H9 (cell line): ENCODE measurements around the gene HILPDA. TPM values are rescaled to one million over a fixed set of nuclear protein-coding genes. Genes with fewer than 3 reads are reported as not detected.

Experiments
- DNase-seq: peaks from one replicate; pipeline ENCODE4 v3.0.0-alpha.2; 2017
- H2AFZ ChIP-seq: one replicate; pipeline ENCODE4 v1.6.1; 2013; ENCODE audit warnings: mild to moderate bottlenecking, low read length, control low read depth, moderate library complexity
- H2AK5ac ChIP-seq: 2 replicates; pipeline ENCODE4 v1.6.1; 2013; ENCODE audit warnings: low read length, control low read depth, mixed read lengths; ENCODE audit not compliant: insufficient read length
- H2BK120ac ChIP-seq: one replicate; pipeline ENCODE4 v1.6.1; 2013; ENCODE audit warnings: low read depth, mild to moderate bottlenecking, low read length, control low read depth, inconsistent platforms; ENCODE audit not compliant: poor library complexity, severe bottlenecking
- H2BK12ac ChIP-seq: 2 replicates; pipeline ENCODE4 v1.6.1; 2013; ENCODE audit warnings: low read length, control low read depth, mixed read lengths, low read depth; ENCODE audit not compliant: insufficient read length
- H2BK15ac ChIP-seq: 2 replicates; pipeline ENCODE4 v1.6.1; 2013; ENCODE audit warnings: low read depth, low read length, control low read depth
- H2BK20ac ChIP-seq: one replicate; pipeline ENCODE4 v1.6.1; 2013; ENCODE audit warnings: low read depth, mild to moderate bottlenecking, low read length, control low read depth, inconsistent platforms; ENCODE audit not compliant: poor library complexity, severe bottlenecking
- H2BK5ac ChIP-seq: 2 replicates; pipeline ENCODE4 v1.6.1; 2013; ENCODE audit warnings: low read length, control low read depth, mixed read lengths; ENCODE audit not compliant: insufficient read length
- H3K14ac ChIP-seq: 2 replicates; pipeline ENCODE4 v1.6.1; 2013; ENCODE audit warnings: low read length, control low read depth; ENCODE audit not compliant: insufficient read depth
- H3K18ac ChIP-seq: 2 replicates; pipeline ENCODE4 v1.6.1; 2013; ENCODE audit warnings: low read depth, mild to moderate bottlenecking, mixed read lengths, low read length, control low read depth; ENCODE audit not compliant: insufficient read length
- H3K23ac ChIP-seq: 2 replicates; pipeline ENCODE4 v1.6.1; 2013; ENCODE audit warnings: low read length, control low read depth, mixed read lengths, low read depth; ENCODE audit not compliant: insufficient read length
- H3K23me2 ChIP-seq: 2 replicates; pipeline ENCODE4 v1.6.1; 2013; ENCODE audit warnings: low read depth, mild to moderate bottlenecking, mixed read lengths, low read length, control low read depth; ENCODE audit not compliant: insufficient read length, poor library complexity, severe bottlenecking
- H3K27ac ChIP-seq: 2 replicates; pipeline ENCODE4 v1.5.1; 2013; ENCODE audit warnings: low read length, control low read depth, mixed read lengths, low read depth; ENCODE audit not compliant: insufficient read length
- H3K27me3 ChIP-seq: 2 replicates; pipeline ENCODE4 v1.6.1; 2013; ENCODE audit warnings: low read length, control low read depth, inconsistent platforms; ENCODE audit not compliant: insufficient read depth
- H3K4ac ChIP-seq: 2 replicates; pipeline ENCODE4 v1.6.1; 2013; ENCODE audit warnings: low read depth, mild to moderate bottlenecking, control low read depth, inconsistent platforms, low read length, moderate library complexity
- H3K4me1 ChIP-seq: 2 replicates; pipeline ENCODE4 v1.6.1; 2013; ENCODE audit warnings: low read length, control low read depth, inconsistent platforms; ENCODE audit not compliant: insufficient read depth
- H3K4me2 ChIP-seq: 2 replicates; pipeline ENCODE4 v1.6.1; 2013; ENCODE audit warnings: low read length, control low read depth, mixed read lengths; ENCODE audit not compliant: insufficient read length, insufficient read depth
- H3K56ac ChIP-seq: 2 replicates; pipeline ENCODE4 v1.6.1; 2013; ENCODE audit warnings: low read depth, mild to moderate bottlenecking, mixed read lengths, low read length, control low read depth; ENCODE audit not compliant: insufficient read length
- H3K79me1 ChIP-seq: 2 replicates; pipeline ENCODE4 v1.6.1; 2013; ENCODE audit warnings: low read depth, mild to moderate bottlenecking, moderate library complexity, low read length, control low read depth, inconsistent platforms; ENCODE audit not compliant: insufficient read depth, poor library complexity, severe bottlenecking
- H3K79me2 ChIP-seq: 2 replicates; pipeline ENCODE4 v1.6.1; 2013; ENCODE audit warnings: low read length, control low read depth, inconsistent platforms; ENCODE audit not compliant: insufficient read depth
- H3K9ac ChIP-seq: 2 replicates; pipeline ENCODE4 v1.6.1; 2013; ENCODE audit warnings: low read length, control low read depth, mixed read lengths; ENCODE audit not compliant: insufficient read length; ENCODE audit errors: extremely low read depth
- H3K9me3 ChIP-seq: one replicate; pipeline ENCODE4 v1.6.1; 2013; ENCODE audit warnings: low read depth, low read length, inconsistent platforms; ENCODE audit not compliant: control insufficient read depth
- H3T11ph ChIP-seq: one replicate; pipeline ENCODE4 v1.6.1; 2013; ENCODE audit warnings: mild to moderate bottlenecking, low read length, control low read depth, inconsistent platforms
- H4K20me1 ChIP-seq: one replicate; pipeline ENCODE4 v1.6.1; 2013; ENCODE audit not compliant: control insufficient read depth, insufficient read length, insufficient read depth
- H4K5ac ChIP-seq: 2 replicates; pipeline ENCODE4 v1.6.1; 2013; ENCODE audit warnings: low read depth, mild to moderate bottlenecking, mixed read lengths, low read length, control low read depth; ENCODE audit not compliant: insufficient read length
- H4K8ac ChIP-seq: replicated peaks from 2 replicates; pipeline ENCODE4 v1.6.1; 2013; ENCODE audit warnings: low read length, control low read depth, mixed read lengths, low read depth; ENCODE audit not compliant: insufficient read length
- H4K91ac ChIP-seq: 2 replicates; pipeline ENCODE4 v1.6.1; 2013; ENCODE audit warnings: low read depth, mild to moderate bottlenecking, moderate library complexity, mixed read lengths, low read length, control low read depth; ENCODE audit not compliant: insufficient read length
- H3K27ac Mint-ChIP-seq, 3 experiments: 2 replicates in 2 of 3; 3 replicates in 1 of 3; pipeline ENCODE4 v1.8.0; 2020 to 2021; ENCODE audit warnings: mixed read lengths in 3 of 3, mild to moderate bottlenecking in 1 of 3, moderate library complexity in 1 of 3
- H3K27me3 Mint-ChIP-seq: 2 replicates; pipeline ENCODE4 v1.8.0; 2021; ENCODE audit warnings: low read depth, mild to moderate bottlenecking, moderate library complexity, mixed read lengths
- H3K36me3 Mint-ChIP-seq, 3 experiments: 2 replicates in 2 of 3; 3 replicates in 1 of 3; pipeline ENCODE4 v1.8.0; 2020 to 2021; ENCODE audit warnings: low read depth in 3 of 3, mixed read lengths in 3 of 3; ENCODE audit not compliant: insufficient read depth in 1 of 3
- H3K4me1 Mint-ChIP-seq, 2 experiments: 2 replicates each; pipeline ENCODE4 v1.8.0; 2020; ENCODE audit warnings: mixed read lengths in 2 of 2
- H3K4me3 Mint-ChIP-seq, 2 experiments: 2 replicates in 1 of 2; 3 replicates in 1 of 2; pipeline ENCODE4 v1.8.0; 2020 to 2021; ENCODE audit warnings: mild to moderate bottlenecking in 2 of 2, mixed read lengths in 2 of 2, moderate library complexity in 1 of 2
- H3K9me3 Mint-ChIP-seq, 2 experiments: 2 replicates in 1 of 2; 3 replicates in 1 of 2; pipeline ENCODE4 v1.8.0; 2020; ENCODE audit warnings: mild to moderate bottlenecking in 2 of 2, mixed read lengths in 2 of 2, moderate library complexity in 1 of 2
- CTCF ChIP-seq: fragments of 200-600 bp; sonication (generic); conservative IDR thresholded peaks from 3 replicates; pipeline ENCODE4 v1.8.0; 2021; ENCODE audit warnings: antibody characterized with exemption, mild to moderate bottlenecking
- WGBS: extraction: QIAGEN DNeasy Blood & Tissue Kit; methylation state at CpG from one replicate; pipeline ENCODE4 v1.1.7; 2013; ENCODE audit warnings: missing lambda C conversion rate, low lambda C conversion rate, mixed read lengths; ENCODE audit not compliant: insufficient read length; ENCODE audit errors: extremely low coverage; 5-methylcytosine and 5-hydroxymethylcytosine counted together
- total RNA-seq: library from RNA; stranded (reverse); gene quantifications from 2 replicates; pipeline ENCODE4 v1.2.1, GENCODE V29; 2021

HILPDA gene
- total RNA-seq, 1 experiment from 2014 or later, result 23.3 TPM

DNA sequence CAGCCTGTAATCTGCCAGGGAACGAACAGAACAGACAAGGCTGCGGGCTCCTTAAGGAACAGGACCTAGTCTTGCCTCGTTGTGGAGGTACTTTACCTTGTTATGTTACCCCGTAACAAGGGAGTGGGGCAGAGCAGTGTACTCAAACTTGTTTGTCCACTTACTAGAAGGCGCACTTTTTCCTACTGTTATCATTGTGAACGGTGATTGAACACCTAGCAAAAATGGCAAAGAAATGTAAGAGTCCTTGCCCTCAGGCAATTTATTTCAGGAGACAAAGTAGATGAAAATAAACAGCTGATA lies 45.3 kb upstream of the HILPDA start:
- WGBS, result no CpG with 5 or more reads among the region's 6 CpGs
- no peaks in the 10 kb centered on the region for H3K79me1 ChIP-seq
- no peak for DNase-seq
- no peaks in the 10 kb centered on the region for H3K9me3 ChIP-seq
- H2BK20ac ChIP-seq, result no peak overlapping the region
- no peak overlapping the region for H3K4ac ChIP-seq
- H2AK5ac ChIP-seq, result no peak overlapping the region
- no peak overlapping the region for H2AFZ ChIP-seq
- no peak overlapping the region for H3T11ph ChIP-seq
- peaks cover 4% of the 10 kb centered on the region for H4K20me1 ChIP-seq
- H3K4me1 ChIP-seq, result peaks cover 4% of the 10 kb centered on the region; the same call in 1 of the 2 replicates
- H3K27me3 ChIP-seq, result peaks cover 29% of the 10 kb centered on the region
- H3K18ac ChIP-seq, result no peak overlapping the region
- H3K27me3 Mint-ChIP-seq, result peaks cover 82% of the 10 kb centered on the region
- H3K23ac ChIP-seq, result no peak overlapping the region
- H2BK15ac ChIP-seq, result no peak overlapping the region
- no peaks in the 10 kb centered on the region for H3K79me2 ChIP-seq
- peaks cover 24 to 28% of the 10 kb centered on the region in 2 experiments for H3K4me1 Mint-ChIP-seq
- no peak overlapping the region for H4K8ac ChIP-seq
- no peak overlapping the region for H4K5ac ChIP-seq
- H3K36me3 Mint-ChIP-seq, result peaks cover 0 to 2% (median 0%) of the 10 kb centered on the region in 3 experiments; a peak in 1 of 7 replicates
- H2BK120ac ChIP-seq, result no peak overlapping the region
- no peak overlapping the region for H3K27ac Mint-ChIP-seq
- no peak overlapping the region for H3K14ac ChIP-seq
- peaks cover 3 to 7% of the 10 kb centered on the region in 2 experiments; a peak in 3 of 5 replicates for H3K9me3 Mint-ChIP-seq
- H4K91ac ChIP-seq, result no peak overlapping the region
- no peak overlapping the region for H3K9ac ChIP-seq
- H3K23me2 ChIP-seq, result peaks cover 16% of the 10 kb centered on the region
- TF ChIP-seq CTCF, result no peak
- H3K4me2 ChIP-seq, result peak overlapping the region; percentile 72
- no peak overlapping the region for H2BK5ac ChIP-seq
- peak overlapping the region; percentile 70 to 91 for H3K4me3 Mint-ChIP-seq
- H3K56ac ChIP-seq, result no peak overlapping the region
- H3K27ac ChIP-seq, result no peak overlapping the region
- H2BK12ac ChIP-seq, result no peak overlapping the region
